K562 (cell line): ENCODE results near the gene NET1. TPM values are rescaled to one million over a fixed set of nuclear protein-coding genes. Genes with fewer than 3 reads are reported as not detected.

Experiments
- CHD1 ChIP-seq: fragments of 200-600 bp; sonication (generic); IDR thresholded peaks from one replicate; pipeline ENCODE4 v1.6.1; 2012; ENCODE audit warnings: mild to moderate bottlenecking, moderate library complexity, low read length, inconsistent platforms
- CREB3L1 ChIP-seq: fragments of 450-650 bp; IDR thresholded peaks from 2 replicates; pipeline ENCODE4 v1.6.1; 2014; ENCODE audit warnings: low read depth, mild to moderate bottlenecking, moderate library complexity, borderline replicate concordance
- CXXC5 ChIP-seq: fragments of 250-450 bp; sonication (Bioruptor Pico); IDR thresholded peaks from 2 replicates; pipeline ENCODE4 v1.8.0; 2022; ENCODE audit warnings: inconsistent platforms, mild to moderate bottlenecking, moderate library complexity
- GABPA ChIP-seq: fragments of 200-800 bp; sonication (Bioruptor generic); conservative IDR thresholded peaks from 2 replicates; pipeline ENCODE4 v1.6.1; 2016; ENCODE audit warnings: low read depth, missing genetic modification characterization, missing compliant biosample characterization
- GATA2 ChIP-seq: sonication (generic); formaldehyde crosslinking; IDR thresholded peaks from 2 replicates; pipeline ENCODE4 v1.4.0; 2020; ENCODE audit warnings: mild to moderate bottlenecking, missing genetic modification reagents
- GMEB1 ChIP-seq: fragments of 250-450 bp; sonication (Bioruptor Pico); IDR thresholded peaks from 2 replicates; pipeline ENCODE4 v1.4.0; 2020; ENCODE audit warnings: mild to moderate bottlenecking
- HDGF ChIP-seq: fragments of 450-650 bp; IDR thresholded peaks from 2 replicates; pipeline ENCODE4 v1.6.1; 2016
- JUN ChIP-seq, 2 experiments: sonication (generic) in 1 of 2; formaldehyde crosslinking in 1 of 2; IDR thresholded peaks; 2 replicates each; pipeline versions ENCODE4 v1.6.1 to v1.8.0; 2012 to 2022; ENCODE audit warnings: borderline replicate concordance in 2 of 2, mild to moderate bottlenecking in 2 of 2, improper control_type of control experiment in 1 of 2, low read depth in 1 of 2, low read length in 1 of 2, missing genetic modification reagents in 1 of 2
- MYNN ChIP-seq, 2 experiments: sonication (generic); formaldehyde crosslinking in 1 of 2; IDR thresholded peaks; 2 replicates each; pipeline versions ENCODE4 v1.5.0 to v1.6.1; 2016 to 2020; ENCODE audit warnings: antibody characterized with exemption in 1 of 2, missing genetic modification reagents in 1 of 2
- NFIX ChIP-seq: fragments of 250-450 bp; sonication (Bioruptor Pico); IDR thresholded peaks from 2 replicates; pipeline ENCODE4 v1.4.0; 2020; ENCODE audit warnings: low read depth, mild to moderate bottlenecking, moderate library complexity
- RREB1 ChIP-seq: fragments of 250-450 bp; sonication (Bioruptor Pico); IDR thresholded peaks from 2 replicates; pipeline ENCODE4 v1.4.0; 2020
- SETDB1 ChIP-seq: IDR thresholded peaks from one replicate; pipeline ENCODE4 v1.6.1; 2012; ENCODE audit warnings: low read length, control low read depth, inconsistent platforms
- SMARCC2 ChIP-seq: fragments of 450-650 bp; IDR thresholded peaks from 2 replicates; pipeline ENCODE4 v1.6.1; 2017; ENCODE audit warnings: antibody characterized with exemption, moderate library complexity, mild to moderate bottlenecking, low read depth
- STAT5B ChIP-seq: fragments of 250-450 bp; sonication (Bioruptor Pico); IDR thresholded peaks from 2 replicates; pipeline ENCODE4 v1.8.0; 2021; ENCODE audit warnings: mild to moderate bottlenecking, inconsistent platforms
- TARDBP ChIP-seq: fragments of 450-650 bp; IDR thresholded peaks from 2 replicates; pipeline ENCODE4 v1.6.1; 2016
- XRCC3 ChIP-seq: fragments of 450-650 bp; IDR thresholded peaks from 2 replicates; pipeline ENCODE4 v1.6.1; 2017; ENCODE audit warnings: mild to moderate bottlenecking, moderate library complexity
- XRCC5 ChIP-seq: fragments of 200-400 bp; formaldehyde crosslinking; IDR thresholded peaks from 2 replicates; pipeline ENCODE4 v1.6.1; 2017; ENCODE audit warnings: low read depth, mild to moderate bottlenecking, low read length
- polyA plus RNA-seq, 8 experiments: library from polyadenylated mRNA; depleted of rRNA in 4 of 8; stranded (reverse) in 5 of 8; unstranded in 3 of 8; fragments of >200 nt; fragmentation: Nextera tagmentation in 2 of 8; fragmentation: Illumina TruSeq in 1 of 8; extraction: Ambion mirVana in 2 of 8; extraction: Trizol in 1 of 8; gene quantifications; 2 replicates each; pipeline versions ENCODE4 v1.2.1 to v1.2.3, GENCODE V29; 2011 to 2014; ENCODE audit warnings: inconsistent platforms in 1 of 8, missing spikeins in 1 of 8
- total RNA-seq, 7 experiments: library from RNA; depleted of rRNA in 6 of 7; stranded (reverse); fragments of >200 nt in 6 of 7; fragmentation: Illumina TruSeq in 2 of 7; extraction: Trizol in 2 of 7; gene quantifications; 2 replicates each; pipeline versions ENCODE4 v1.2.1 to v1.2.3, GENCODE V29; 2011 to 2021; ENCODE audit warnings: low replicate concordance in 1 of 7

NET1 gene
- total and polyA plus RNA-seq, 9 of the 15 experiments (the other 6 are each of a cell fraction or from before 2014, with no cell fraction given) = 47.4 to 258 (median 106) TPM

- TF ChIP-seq GATA2 (CRISPR knock-in tag) = no peak
- peak; percentile 82 for TF ChIP-seq MYNN (IDR thresholded peaks at IDR 0.05)
- no peak for TF ChIP-seq MYNN (CRISPR knock-in tag; IDR thresholded peaks at IDR 0.05)
- 0 out of 2 replicates have a peak, but pooled peaks have one; percentile 61 for TF ChIP-seq RREB1 (CRISPR knock-in tag)
- no peak for TF ChIP-seq CHD1
- TF ChIP-seq GABPA (tag) = no peak
- TF ChIP-seq XRCC3 = no peak
- TF ChIP-seq GMEB1 (CRISPR knock-in tag) = no peak
- TF ChIP-seq CREB3L1 = peak; percentile 49; the same call in 1 of the 2 replicates
- no peak for TF ChIP-seq NFIX (CRISPR knock-in tag)
- no peak for TF ChIP-seq TARDBP
- no peak for TF ChIP-seq HDGF
- TF ChIP-seq CXXC5 (CRISPR knock-in tag) = peak; percentile 73
- TF ChIP-seq SMARCC2 = 0 out of 2 replicates have a peak, but pooled peaks have one; percentile 18
- peak; percentile 37 for TF ChIP-seq SETDB1
- TF ChIP-seq XRCC5 = no peak
- TF ChIP-seq STAT5B = no peak
- peak; percentile 10; the same call in 1 of the 2 replicates for TF ChIP-seq JUN (IDR thresholded peaks at IDR 0.05; ENCODE audit: borderline replicate concordance, low read depth, low read length)
- no peak for TF ChIP-seq JUN (CRISPR knock-in tag; IDR thresholded peaks at IDR 0.05; ENCODE audit: borderline replicate concordance)
These were observed 34.1 kb downstream of the NET1 start (continued) for GRCh38 chr10:5446390-5446926.
